Measurements from ENCODE around the gene COL26A1.
"Not testable (repeated sequence)": the region's sequence is repeated elsewhere in the genome, so short reads cannot be mapped to it uniquely, and the experiment has no call there.

COL26A1 gene

GRCh38 chr7:101604331-101604933 lies 241.8 kb downstream of the COL26A1 start:
- no peak for DNase-seq

DNA sequence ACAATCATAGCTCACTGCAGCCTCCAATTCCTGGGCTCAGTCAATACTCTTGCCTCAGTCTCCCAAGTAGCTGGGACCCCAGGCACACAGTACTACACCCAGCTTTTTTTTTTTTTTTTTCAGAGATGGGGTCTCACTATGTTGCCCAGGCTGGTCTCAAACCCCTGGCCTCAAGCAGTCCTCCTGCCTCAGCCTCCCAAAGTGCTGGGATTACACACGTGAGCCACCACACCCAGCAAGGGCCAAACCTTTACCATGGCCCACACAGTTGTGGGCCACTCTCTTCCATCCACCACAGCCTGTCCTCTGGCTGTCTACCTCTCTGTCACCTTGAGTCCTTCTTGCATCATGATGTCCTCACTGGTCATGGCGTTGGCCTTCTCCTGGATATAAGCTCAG lies 242.3 kb downstream of the COL26A1 start:
- DNase-seq = not testable (repeated sequence)

- no peak for DNase-seq
Measured at GRCh38 chr7:101605611-101606497, 243.2 kb downstream of the COL26A1 start.

DNA sequence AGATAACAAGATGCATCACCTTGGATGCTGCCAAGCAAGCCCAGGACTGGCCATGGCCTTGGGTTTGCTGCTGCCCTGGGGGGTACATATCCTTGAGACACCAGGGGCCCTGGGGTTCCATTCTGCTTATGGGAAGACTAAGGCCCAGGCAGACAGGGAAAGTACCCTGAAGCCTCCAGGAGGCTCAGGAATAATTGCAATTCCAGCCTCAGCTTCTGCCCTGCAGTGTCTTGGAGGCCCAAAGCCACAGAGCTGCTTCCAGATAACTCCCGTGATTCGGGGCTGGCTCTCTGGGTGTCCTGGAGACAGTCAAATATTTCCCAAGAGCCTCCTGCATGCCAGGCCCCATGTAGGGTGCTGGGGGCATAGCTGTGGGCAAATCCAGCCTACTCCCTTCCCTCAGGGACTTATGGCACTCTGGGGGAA lies 243.8 kb downstream of the COL26A1 start:
- DNase-seq = no peak

Measured in NCI-H2171 (cell line).